Testis (tissue), 3 donors: ENCODE data around the gene TUBB. TPM values are rescaled to one million over a fixed set of nuclear protein-coding genes. Genes with fewer than 3 reads are reported as not detected.
"Not testable (repeated sequence)": the region's sequence is repeated elsewhere in the genome, so short reads cannot be mapped to it uniquely, and the experiment has no call there.

Experiments used
- DNase-seq: peaks from one replicate; pipeline ENCODE4 v3.0.0-alpha.2; 2019
- H3K27ac ChIP-seq, 2 donors: fragments of 200-600 bp; sonication (generic); one replicate each; pipeline ENCODE4 v1.5.1; 2019
- H3K27me3 ChIP-seq: fragments of 200-600 bp; sonication (generic); one replicate; pipeline ENCODE4 v1.5.1; 2019
- H3K36me3 ChIP-seq: fragments of 200-600 bp; sonication (generic); one replicate; pipeline ENCODE4 v1.5.1; 2017; ENCODE audit warnings: low read depth; ENCODE audit errors: missing control alignments
- H3K4me1 ChIP-seq: fragments of 200-600 bp; sonication (generic); one replicate; pipeline ENCODE4 v1.5.1; 2019
- H3K4me3 ChIP-seq, 2 donors: fragments of 200-600 bp; sonication (generic); one replicate each; pipeline ENCODE4 v1.5.1; 2017 to 2019
- H3K9me3 ChIP-seq: fragments of 200-600 bp; sonication (generic); one replicate; pipeline ENCODE4 v1.5.1; 2017
- POLR2A ChIP-seq: fragments of 450-650 bp; IDR thresholded peaks from one replicate; pipeline ENCODE4 v1.6.1; 2017; ENCODE audit warnings: antibody characterized with exemption, mild to moderate bottlenecking, moderate library complexity
- WGBS, 2 donors: methylation state at CpG; one replicate each; pipeline ENCODE4 v1.1.5; 2018; 5-methylcytosine and 5-hydroxymethylcytosine counted together
- intact Hi-C: fragments of 100-400 bp; cut with DNase I; formaldehyde crosslinking; loops from one replicate; pipeline ENCODE4 v1.15.1; 2023; ENCODE audit warnings: low total_unique reads
- polyA plus RNA-seq: library from polyadenylated mRNA; stranded (reverse); fragments of 350-450 nt; fragmentation: Illumina TruSeq; extraction: RNeasy Lipid Tissue Mini Kit (QIAGEN cat#74804); gene quantifications from one replicate; pipeline ENCODE4 v1.2.3, GENCODE V29; 2014; ENCODE audit warnings: low read depth, low replicate concordance; ENCODE audit not compliant: insufficient read depth
- total RNA-seq, 2 donors: library from RNA; depleted of rRNA; stranded (reverse); fragments of >200 nt; gene quantifications; one replicate each; pipeline ENCODE4 v1.2.3, GENCODE V29; 2016
- TF ChIP-seq, protein P1 (sequence below), 3 experiments: fragments of 450-650 bp in 2 of 3; fragments of 200-600 bp in 1 of 3; sonication (generic) in 1 of 3; IDR thresholded peaks; one replicate each; pipeline ENCODE4 v1.5.1; 2016 to 2019; ENCODE audit warnings: antibody characterized with exemption in 3 of 3, mild to moderate bottlenecking in 2 of 3, moderate library complexity in 1 of 3

Gene TUBB
- total and polyA plus RNA-seq, 3 donors from 2014 or later, result 173 to 309 (median 252) TPM

DNA sequence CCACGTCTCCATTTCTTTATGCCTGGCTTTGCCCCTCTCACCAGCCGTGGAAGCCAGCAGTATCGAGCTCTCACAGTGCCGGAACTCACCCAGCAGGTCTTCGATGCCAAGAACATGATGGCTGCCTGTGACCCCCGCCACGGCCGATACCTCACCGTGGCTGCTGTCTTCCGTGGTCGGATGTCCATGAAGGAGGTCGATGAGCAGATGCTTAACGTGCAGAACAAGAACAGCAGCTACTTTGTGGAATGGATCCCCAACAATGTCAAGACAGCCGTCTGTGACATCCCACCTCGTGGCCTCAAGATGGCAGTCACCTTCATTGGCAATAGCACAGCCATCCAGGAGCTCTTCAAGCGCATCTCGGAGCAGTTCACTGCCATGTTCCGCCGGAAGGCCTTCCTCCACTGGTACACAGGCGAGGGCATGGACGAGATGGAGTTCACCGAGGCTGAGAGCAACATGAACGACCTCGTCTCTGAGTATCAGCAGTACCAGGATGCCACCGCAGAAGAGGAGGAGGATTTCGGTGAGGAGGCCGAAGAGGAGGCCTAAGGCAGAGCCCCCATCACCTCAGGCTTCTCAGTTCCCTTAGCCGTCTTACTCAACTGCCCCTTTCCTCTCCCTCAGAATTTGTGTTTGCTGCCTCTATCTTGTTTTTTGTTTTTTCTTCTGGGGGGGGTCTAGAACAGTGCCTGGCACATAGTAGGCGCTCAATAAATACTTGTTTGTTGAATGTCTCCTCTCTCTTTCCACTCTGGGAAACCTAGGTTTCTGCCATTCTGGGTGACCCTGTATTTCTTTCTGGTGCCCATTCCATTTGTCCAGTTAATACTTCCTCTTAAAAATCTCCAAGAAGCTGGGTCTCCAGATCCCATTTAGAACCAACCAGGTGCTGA is 3.9 kb downstream of the TUBB start:
- 68 to 75% methylated on average over 18 to 29 of the region's 29 CpGs for WGBS, 2 donors
- not testable (repeated sequence) for H3K36me3 ChIP-seq, H3K9me3 ChIP-seq, DNase-seq, H3K4me3 ChIP-seq, H3K27me3 ChIP-seq, H3K27ac ChIP-seq
- intact Hi-C loops, result loop anchor here (2.0 to 10.0 kb wide), 2 partner anchors 45 to 1079 kb away; no protein-coding TSS in a partner anchor
- H3K4me1 ChIP-seq, result peaks cover 20% of the 10 kb centered on the region

DNA sequence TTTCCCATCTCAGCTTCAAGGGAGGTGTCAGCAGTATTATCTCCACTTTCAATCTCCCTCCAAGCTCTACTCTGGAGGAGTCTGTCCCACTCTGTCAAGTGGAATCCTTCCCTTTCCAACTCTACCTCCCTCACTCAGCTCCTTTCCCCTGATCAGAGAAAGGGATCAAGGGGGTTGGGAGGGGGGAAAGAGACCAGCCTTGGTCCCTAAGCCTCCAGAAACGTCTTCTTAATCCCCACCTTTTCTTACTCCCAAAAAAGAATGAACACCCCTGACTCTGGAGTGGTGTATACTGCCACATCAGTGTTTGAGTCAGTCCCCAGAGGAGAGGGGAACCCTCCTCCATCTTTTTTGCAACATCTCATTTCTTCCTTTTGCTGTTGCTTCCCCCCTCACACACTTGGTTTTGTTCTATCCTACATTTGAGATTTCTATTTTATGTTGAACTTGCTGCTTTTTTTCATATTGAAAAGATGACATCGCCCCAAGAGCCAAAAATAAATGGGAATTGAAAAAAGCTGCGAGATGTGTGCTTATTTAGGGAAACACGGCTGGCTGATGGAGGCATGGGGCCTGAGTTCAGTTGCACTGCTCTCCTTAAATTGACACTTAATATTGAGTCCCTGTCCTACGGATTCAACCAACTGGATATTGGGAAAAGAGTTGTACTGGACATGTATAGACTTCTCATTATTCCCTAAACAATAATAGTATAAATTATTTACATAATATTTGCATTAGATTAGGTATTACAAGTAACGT is 4.9 kb downstream of the TUBB start:
- Histone ChIP-seq H3K4me3 (no peak overlapping the region), H3K27me3 (no peaks in the 10 kb centered on the region), H3K9me3 (no peaks in the 10 kb centered on the region), H3K27ac (no peak overlapping the region), H3K4me1 (peaks cover 20% of the 10 kb centered on the region), H3K36me3 (no peaks in the 10 kb centered on the region)
- no peak for DNase-seq
- TF ChIP-seq POLR2A, result no peak
- TF ChIP-seq, protein P1, sequence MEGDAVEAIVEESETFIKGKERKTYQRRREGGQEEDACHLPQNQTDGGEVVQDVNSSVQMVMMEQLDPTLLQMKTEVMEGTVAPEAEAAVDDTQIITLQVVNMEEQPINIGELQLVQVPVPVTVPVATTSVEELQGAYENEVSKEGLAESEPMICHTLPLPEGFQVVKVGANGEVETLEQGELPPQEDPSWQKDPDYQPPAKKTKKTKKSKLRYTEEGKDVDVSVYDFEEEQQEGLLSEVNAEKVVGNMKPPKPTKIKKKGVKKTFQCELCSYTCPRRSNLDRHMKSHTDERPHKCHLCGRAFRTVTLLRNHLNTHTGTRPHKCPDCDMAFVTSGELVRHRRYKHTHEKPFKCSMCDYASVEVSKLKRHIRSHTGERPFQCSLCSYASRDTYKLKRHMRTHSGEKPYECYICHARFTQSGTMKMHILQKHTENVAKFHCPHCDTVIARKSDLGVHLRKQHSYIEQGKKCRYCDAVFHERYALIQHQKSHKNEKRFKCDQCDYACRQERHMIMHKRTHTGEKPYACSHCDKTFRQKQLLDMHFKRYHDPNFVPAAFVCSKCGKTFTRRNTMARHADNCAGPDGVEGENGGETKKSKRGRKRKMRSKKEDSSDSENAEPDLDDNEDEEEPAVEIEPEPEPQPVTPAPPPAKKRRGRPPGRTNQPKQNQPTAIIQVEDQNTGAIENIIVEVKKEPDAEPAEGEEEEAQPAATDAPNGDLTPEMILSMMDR (IDR thresholded peaks at IDR 0.05), result no peak
- intact Hi-C loops, result loop anchor here (10.0 kb wide), 1 partner anchor 1080 kb away; no protein-coding TSS in a partner anchor
- 46 to 47% methylated on average over 6 of the region's 6 CpGs for WGBS, 2 donors

DNA sequence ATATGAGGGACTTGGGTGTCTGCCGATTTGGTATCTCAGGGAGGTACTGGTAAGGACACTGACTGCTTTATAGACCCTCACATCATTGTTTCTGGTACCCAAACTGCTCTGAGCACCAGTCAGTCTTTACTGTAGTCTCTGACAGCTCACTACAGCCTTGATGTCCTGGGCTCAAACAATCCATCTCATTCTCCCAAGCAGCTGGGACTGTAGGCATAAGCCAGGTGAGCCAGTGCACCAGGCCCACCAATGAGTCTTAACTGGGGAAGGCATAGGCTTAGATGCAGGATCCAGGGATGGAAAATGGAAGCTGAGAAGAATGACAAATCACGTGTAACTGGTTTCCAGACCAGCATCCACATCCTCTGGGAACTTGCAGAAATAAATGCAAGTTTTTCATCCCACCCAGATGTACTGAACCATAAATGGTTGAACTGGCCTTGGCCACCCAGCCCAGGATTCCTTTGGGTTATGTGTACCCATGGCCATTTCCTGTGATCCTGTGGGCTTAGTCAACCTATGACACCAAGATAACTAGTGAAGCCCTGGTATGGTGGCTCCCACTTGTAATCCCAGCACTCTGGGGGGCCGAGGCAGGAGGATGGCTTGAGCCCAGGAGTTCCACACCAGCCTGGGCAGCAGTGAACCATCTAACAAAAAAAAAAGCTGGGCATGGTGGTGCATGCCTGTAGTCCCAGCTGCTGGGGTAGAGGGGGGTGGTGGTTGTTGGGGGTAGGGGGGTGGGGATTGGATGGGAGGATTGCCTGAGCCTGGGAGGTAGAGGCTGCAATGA is 5.8 kb downstream of the TUBB start:
- no peak overlapping the region for H3K27ac ChIP-seq
- H3K36me3 ChIP-seq, result no peaks in the 10 kb centered on the region
- no peaks in the 10 kb centered on the region for H3K27me3 ChIP-seq
- no peaks in the 10 kb centered on the region for H3K9me3 ChIP-seq
- intact Hi-C loops, result loop anchor here (10.0 kb wide), 1 partner anchor 1081 kb away; no protein-coding TSS in a partner anchor
- 67 to 71% methylated on average over 2 to 3 of the region's 3 CpGs for WGBS, 2 donors
- TF ChIP-seq, protein P1 (IDR thresholded peaks at IDR 0.05), result no peak
- no peak for TF ChIP-seq POLR2A
- no peak for DNase-seq
- no peak overlapping the region for H3K4me3 ChIP-seq
- H3K4me1 ChIP-seq, result peaks cover 20% of the 10 kb centered on the region

- Histone ChIP-seq H3K4me1 (peaks cover 20% of the 10 kb centered on the region), H3K36me3 (no peaks in the 10 kb centered on the region)
- DNase-seq, result no peak
Observed at GRCh38 chr6:30726506-30727413, 6.6 kb downstream of the TUBB start.

More at GRCh38 chr6:30726506-30727413, 6.6 kb downstream of the TUBB start:
- intact Hi-C loops, result loop anchor here (10.0 kb wide), 1 partner anchor 1082 kb away; no protein-coding TSS in a partner anchor
- Histone ChIP-seq H3K27ac (no peak overlapping the region), H3K27me3 (no peaks in the 10 kb centered on the region), H3K9me3 (no peaks in the 10 kb centered on the region), H3K4me3 (no peak overlapping the region)
- no peak for TF ChIP-seq POLR2A
- TF ChIP-seq, protein P1 (IDR thresholded peaks at IDR 0.05), result no peak
- WGBS, 2 donors, result 88 to 90% methylated on average over 11 of the region's 11 CpGs
